H9 (cell line): ENCODE measurements around the gene ARMC10. TPM values are rescaled to one million over a fixed set of nuclear protein-coding genes. Genes with fewer than 3 reads are reported as not detected.

Source experiments
- DNase-seq: peaks from one replicate; pipeline ENCODE4 v3.0.0-alpha.2; 2017
- H2AFZ ChIP-seq: one replicate; pipeline ENCODE4 v1.6.1; 2013; ENCODE audit warnings: mild to moderate bottlenecking, low read length, control low read depth, moderate library complexity
- H2AK5ac ChIP-seq: 2 replicates; pipeline ENCODE4 v1.6.1; 2013; ENCODE audit warnings: low read length, control low read depth, mixed read lengths; ENCODE audit not compliant: insufficient read length
- H2BK120ac ChIP-seq: one replicate; pipeline ENCODE4 v1.6.1; 2013; ENCODE audit warnings: low read depth, mild to moderate bottlenecking, low read length, control low read depth, inconsistent platforms; ENCODE audit not compliant: poor library complexity, severe bottlenecking
- H2BK12ac ChIP-seq: 2 replicates; pipeline ENCODE4 v1.6.1; 2013; ENCODE audit warnings: low read length, control low read depth, mixed read lengths, low read depth; ENCODE audit not compliant: insufficient read length
- H2BK15ac ChIP-seq: 2 replicates; pipeline ENCODE4 v1.6.1; 2013; ENCODE audit warnings: low read depth, low read length, control low read depth
- H2BK20ac ChIP-seq: one replicate; pipeline ENCODE4 v1.6.1; 2013; ENCODE audit warnings: low read depth, mild to moderate bottlenecking, low read length, control low read depth, inconsistent platforms; ENCODE audit not compliant: poor library complexity, severe bottlenecking
- H2BK5ac ChIP-seq: 2 replicates; pipeline ENCODE4 v1.6.1; 2013; ENCODE audit warnings: low read length, control low read depth, mixed read lengths; ENCODE audit not compliant: insufficient read length
- H3K14ac ChIP-seq: 2 replicates; pipeline ENCODE4 v1.6.1; 2013; ENCODE audit warnings: low read length, control low read depth; ENCODE audit not compliant: insufficient read depth
- H3K18ac ChIP-seq: 2 replicates; pipeline ENCODE4 v1.6.1; 2013; ENCODE audit warnings: low read depth, mild to moderate bottlenecking, mixed read lengths, low read length, control low read depth; ENCODE audit not compliant: insufficient read length
- H3K23ac ChIP-seq: 2 replicates; pipeline ENCODE4 v1.6.1; 2013; ENCODE audit warnings: low read length, control low read depth, mixed read lengths, low read depth; ENCODE audit not compliant: insufficient read length
- H3K23me2 ChIP-seq: 2 replicates; pipeline ENCODE4 v1.6.1; 2013; ENCODE audit warnings: low read depth, mild to moderate bottlenecking, mixed read lengths, low read length, control low read depth; ENCODE audit not compliant: insufficient read length, poor library complexity, severe bottlenecking
- H3K27ac ChIP-seq: 2 replicates; pipeline ENCODE4 v1.5.1; 2013; ENCODE audit warnings: low read length, control low read depth, mixed read lengths, low read depth; ENCODE audit not compliant: insufficient read length
- H3K27me3 ChIP-seq: 2 replicates; pipeline ENCODE4 v1.6.1; 2013; ENCODE audit warnings: low read length, control low read depth, inconsistent platforms; ENCODE audit not compliant: insufficient read depth
- H3K4ac ChIP-seq: 2 replicates; pipeline ENCODE4 v1.6.1; 2013; ENCODE audit warnings: low read depth, mild to moderate bottlenecking, control low read depth, inconsistent platforms, low read length, moderate library complexity
- H3K4me1 ChIP-seq: 2 replicates; pipeline ENCODE4 v1.6.1; 2013; ENCODE audit warnings: low read length, control low read depth, inconsistent platforms; ENCODE audit not compliant: insufficient read depth
- H3K4me2 ChIP-seq: 2 replicates; pipeline ENCODE4 v1.6.1; 2013; ENCODE audit warnings: low read length, control low read depth, mixed read lengths; ENCODE audit not compliant: insufficient read length, insufficient read depth
- H3K56ac ChIP-seq: 2 replicates; pipeline ENCODE4 v1.6.1; 2013; ENCODE audit warnings: low read depth, mild to moderate bottlenecking, mixed read lengths, low read length, control low read depth; ENCODE audit not compliant: insufficient read length
- H3K79me1 ChIP-seq: 2 replicates; pipeline ENCODE4 v1.6.1; 2013; ENCODE audit warnings: low read depth, mild to moderate bottlenecking, moderate library complexity, low read length, control low read depth, inconsistent platforms; ENCODE audit not compliant: insufficient read depth, poor library complexity, severe bottlenecking
- H3K79me2 ChIP-seq: 2 replicates; pipeline ENCODE4 v1.6.1; 2013; ENCODE audit warnings: low read length, control low read depth, inconsistent platforms; ENCODE audit not compliant: insufficient read depth
- H3K9ac ChIP-seq: 2 replicates; pipeline ENCODE4 v1.6.1; 2013; ENCODE audit warnings: low read length, control low read depth, mixed read lengths; ENCODE audit not compliant: insufficient read length; ENCODE audit errors: extremely low read depth
- H3K9me3 ChIP-seq: one replicate; pipeline ENCODE4 v1.6.1; 2013; ENCODE audit warnings: low read depth, low read length, inconsistent platforms; ENCODE audit not compliant: control insufficient read depth
- H3T11ph ChIP-seq: one replicate; pipeline ENCODE4 v1.6.1; 2013; ENCODE audit warnings: mild to moderate bottlenecking, low read length, control low read depth, inconsistent platforms
- H4K20me1 ChIP-seq: one replicate; pipeline ENCODE4 v1.6.1; 2013; ENCODE audit not compliant: control insufficient read depth, insufficient read length, insufficient read depth
- H4K5ac ChIP-seq: 2 replicates; pipeline ENCODE4 v1.6.1; 2013; ENCODE audit warnings: low read depth, mild to moderate bottlenecking, mixed read lengths, low read length, control low read depth; ENCODE audit not compliant: insufficient read length
- H4K8ac ChIP-seq: replicated peaks from 2 replicates; pipeline ENCODE4 v1.6.1; 2013; ENCODE audit warnings: low read length, control low read depth, mixed read lengths, low read depth; ENCODE audit not compliant: insufficient read length
- H4K91ac ChIP-seq: 2 replicates; pipeline ENCODE4 v1.6.1; 2013; ENCODE audit warnings: low read depth, mild to moderate bottlenecking, moderate library complexity, mixed read lengths, low read length, control low read depth; ENCODE audit not compliant: insufficient read length
- H3K27ac Mint-ChIP-seq, 3 experiments: 2 replicates in 2 of 3; 3 replicates in 1 of 3; pipeline ENCODE4 v1.8.0; 2020 to 2021; ENCODE audit warnings: mixed read lengths in 3 of 3, mild to moderate bottlenecking in 1 of 3, moderate library complexity in 1 of 3
- H3K27me3 Mint-ChIP-seq: 2 replicates; pipeline ENCODE4 v1.8.0; 2021; ENCODE audit warnings: low read depth, mild to moderate bottlenecking, moderate library complexity, mixed read lengths
- H3K36me3 Mint-ChIP-seq, 3 experiments: 2 replicates in 2 of 3; 3 replicates in 1 of 3; pipeline ENCODE4 v1.8.0; 2020 to 2021; ENCODE audit warnings: low read depth in 3 of 3, mixed read lengths in 3 of 3; ENCODE audit not compliant: insufficient read depth in 1 of 3
- H3K4me1 Mint-ChIP-seq, 2 experiments: 2 replicates each; pipeline ENCODE4 v1.8.0; 2020; ENCODE audit warnings: mixed read lengths in 2 of 2
- H3K4me3 Mint-ChIP-seq, 2 experiments: 2 replicates in 1 of 2; 3 replicates in 1 of 2; pipeline ENCODE4 v1.8.0; 2020 to 2021; ENCODE audit warnings: mild to moderate bottlenecking in 2 of 2, mixed read lengths in 2 of 2, moderate library complexity in 1 of 2
- H3K9me3 Mint-ChIP-seq, 2 experiments: 2 replicates in 1 of 2; 3 replicates in 1 of 2; pipeline ENCODE4 v1.8.0; 2020; ENCODE audit warnings: mild to moderate bottlenecking in 2 of 2, mixed read lengths in 2 of 2, moderate library complexity in 1 of 2
- WGBS: extraction: QIAGEN DNeasy Blood & Tissue Kit; methylation state at CpG from one replicate; pipeline ENCODE4 v1.1.7; 2013; ENCODE audit warnings: missing lambda C conversion rate, low lambda C conversion rate, mixed read lengths; ENCODE audit not compliant: insufficient read length; ENCODE audit errors: extremely low coverage; 5-methylcytosine and 5-hydroxymethylcytosine counted together
- total RNA-seq: library from RNA; stranded (reverse); gene quantifications from 2 replicates; pipeline ENCODE4 v1.2.1, GENCODE V29; 2021
- TF ChIP-seq, protein P1 (sequence below): fragments of 200-600 bp; sonication (generic); conservative IDR thresholded peaks from 3 replicates; pipeline ENCODE4 v1.8.0; 2021; ENCODE audit warnings: antibody characterized with exemption, mild to moderate bottlenecking

The ARMC10 gene
- total RNA-seq, 1 experiment from 2014 or later: 46.8 TPM

DNA sequence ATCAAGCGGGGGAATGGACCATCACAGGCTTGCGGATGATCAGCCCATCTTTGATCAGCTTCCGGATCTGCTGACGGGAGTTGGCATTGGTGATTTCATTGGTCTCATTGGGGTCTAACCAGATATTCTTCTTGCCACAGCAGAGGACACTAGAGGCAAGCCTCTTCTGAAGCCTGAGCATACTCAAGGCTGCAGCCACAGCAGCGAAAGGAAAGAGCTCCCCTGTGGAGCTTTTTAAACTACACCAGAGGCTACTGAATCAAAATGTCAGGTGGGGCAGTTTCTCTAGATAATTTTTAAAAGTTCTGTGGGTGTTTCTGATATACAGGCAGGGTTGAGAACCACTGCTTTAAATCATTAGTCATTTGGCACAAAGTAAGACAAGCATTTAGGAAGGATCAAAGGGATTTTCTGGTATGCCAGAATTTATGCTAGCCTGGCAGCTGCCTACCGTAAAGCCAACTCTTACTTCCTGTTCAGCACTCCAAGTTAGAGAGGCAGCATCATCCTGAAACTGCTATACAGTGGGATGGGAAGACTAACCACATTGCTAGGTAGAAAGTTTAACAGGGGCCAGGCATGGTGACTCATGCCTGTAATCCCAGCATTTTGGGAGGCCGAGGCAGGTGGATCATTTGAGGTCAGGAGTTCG lies 66.9 kb downstream of the ARMC10 start:
- Histone ChIP-seq H3K23ac (no peak overlapping the region), H3K56ac (no peak overlapping the region), H3K4me1 (no peaks in the 10 kb centered on the region; the same call in 1 of the 2 replicates), H3K27ac (no peak overlapping the region), H4K20me1 (no peaks in the 10 kb centered on the region), H3K4me2 (no peak overlapping the region), H2BK5ac (no peak overlapping the region), H4K5ac (no peak overlapping the region), H3K4ac (no peak overlapping the region), H3K9ac (no peak overlapping the region), H2AFZ (no peak overlapping the region), H3K14ac (no peak overlapping the region), H3K79me1 (no peaks in the 10 kb centered on the region), H2BK120ac (no peak overlapping the region), H2BK12ac (no peak overlapping the region), H2AK5ac (no peak overlapping the region), H3T11ph (no peak overlapping the region), H4K91ac (no peak overlapping the region), H3K79me2 (peaks cover 6% of the 10 kb centered on the region; the same call in 1 of the 2 replicates), H3K18ac (no peak overlapping the region), H3K23me2 (no peaks in the 10 kb centered on the region), H4K8ac (no peak overlapping the region), H2BK20ac (no peak overlapping the region), H3K9me3 (no peaks in the 10 kb centered on the region), H2BK15ac (no peak overlapping the region), H3K27me3 (no peaks in the 10 kb centered on the region)
- TF ChIP-seq, protein P1, sequence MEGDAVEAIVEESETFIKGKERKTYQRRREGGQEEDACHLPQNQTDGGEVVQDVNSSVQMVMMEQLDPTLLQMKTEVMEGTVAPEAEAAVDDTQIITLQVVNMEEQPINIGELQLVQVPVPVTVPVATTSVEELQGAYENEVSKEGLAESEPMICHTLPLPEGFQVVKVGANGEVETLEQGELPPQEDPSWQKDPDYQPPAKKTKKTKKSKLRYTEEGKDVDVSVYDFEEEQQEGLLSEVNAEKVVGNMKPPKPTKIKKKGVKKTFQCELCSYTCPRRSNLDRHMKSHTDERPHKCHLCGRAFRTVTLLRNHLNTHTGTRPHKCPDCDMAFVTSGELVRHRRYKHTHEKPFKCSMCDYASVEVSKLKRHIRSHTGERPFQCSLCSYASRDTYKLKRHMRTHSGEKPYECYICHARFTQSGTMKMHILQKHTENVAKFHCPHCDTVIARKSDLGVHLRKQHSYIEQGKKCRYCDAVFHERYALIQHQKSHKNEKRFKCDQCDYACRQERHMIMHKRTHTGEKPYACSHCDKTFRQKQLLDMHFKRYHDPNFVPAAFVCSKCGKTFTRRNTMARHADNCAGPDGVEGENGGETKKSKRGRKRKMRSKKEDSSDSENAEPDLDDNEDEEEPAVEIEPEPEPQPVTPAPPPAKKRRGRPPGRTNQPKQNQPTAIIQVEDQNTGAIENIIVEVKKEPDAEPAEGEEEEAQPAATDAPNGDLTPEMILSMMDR: no peak
- Mint-ChIP-seq H3K27me3 (no peaks in the 10 kb centered on the region), H3K27ac (peak overlapping the region in 2 of 3 experiments; percentile 55 to 89; a peak in 4 of 7 replicates), H3K9me3 (no peaks in the 10 kb centered on the region), H3K4me1 (peaks cover 18 to 20% of the 10 kb centered on the region in 2 experiments), H3K36me3 (peaks cover 6 to 9% (median 7%) of the 10 kb centered on the region in 3 experiments; a peak in 6 of 7 replicates), H3K4me3 (no peak overlapping the region)
- no peak for DNase-seq
- WGBS: no CpG with 5 or more reads among the region's 8 CpGs
